Urinary bladder (tissue), 4 donors: Measurements from ENCODE around the gene STK32B. TPM values are rescaled to one million over a fixed set of nuclear protein-coding genes. Genes with fewer than 3 reads are reported as not detected.
A peak's percentile ranks its signal among the peaks of the same experiment; 100 is the strongest.

Experiments
- DNase-seq: peaks from one replicate; pipeline ENCODE4 v3.0.0-alpha.2; 2015; ENCODE audit errors: extremely low spot score
- H3K27ac ChIP-seq: one replicate; pipeline ENCODE4 v1.5.1; 2013; ENCODE audit warnings: low read depth, mild to moderate bottlenecking, moderate library complexity
- H3K36me3 ChIP-seq: one replicate; pipeline ENCODE4 v1.6.1; 2013; ENCODE audit warnings: mild to moderate bottlenecking, moderate library complexity; ENCODE audit not compliant: insufficient read depth
- H3K4me1 ChIP-seq: one replicate; pipeline ENCODE4 v1.6.1; 2013; ENCODE audit warnings: mild to moderate bottlenecking, moderate library complexity; ENCODE audit not compliant: insufficient read depth
- H3K4me3 ChIP-seq: one replicate; pipeline ENCODE4 v1.5.1; 2013; ENCODE audit warnings: low read depth, low read length
- WGBS: extraction: QIAGEN DNeasy Blood & Tissue Kit; methylation state at CpG from one replicate; pipeline ENCODE4 v1.1.7; 2013; 5-methylcytosine and 5-hydroxymethylcytosine counted together
- polyA plus RNA-seq: library from polyadenylated mRNA; stranded (reverse); fragments of 200-250 nt; gene quantifications from one replicate; pipeline ENCODE4 v1.2.3, GENCODE V29; 2013
- total RNA-seq: library from RNA; depleted of rRNA; stranded (reverse); fragments of >200 nt; gene quantifications from one replicate; pipeline ENCODE4 v1.2.3, GENCODE V29; 2014
- donor health status: healthy with polysubstance abuse.
- donor health status: healthy.

Gene STK32B
- total and polyA plus RNA-seq, 2 donors: 2.1 to 12.1 TPM

DNA sequence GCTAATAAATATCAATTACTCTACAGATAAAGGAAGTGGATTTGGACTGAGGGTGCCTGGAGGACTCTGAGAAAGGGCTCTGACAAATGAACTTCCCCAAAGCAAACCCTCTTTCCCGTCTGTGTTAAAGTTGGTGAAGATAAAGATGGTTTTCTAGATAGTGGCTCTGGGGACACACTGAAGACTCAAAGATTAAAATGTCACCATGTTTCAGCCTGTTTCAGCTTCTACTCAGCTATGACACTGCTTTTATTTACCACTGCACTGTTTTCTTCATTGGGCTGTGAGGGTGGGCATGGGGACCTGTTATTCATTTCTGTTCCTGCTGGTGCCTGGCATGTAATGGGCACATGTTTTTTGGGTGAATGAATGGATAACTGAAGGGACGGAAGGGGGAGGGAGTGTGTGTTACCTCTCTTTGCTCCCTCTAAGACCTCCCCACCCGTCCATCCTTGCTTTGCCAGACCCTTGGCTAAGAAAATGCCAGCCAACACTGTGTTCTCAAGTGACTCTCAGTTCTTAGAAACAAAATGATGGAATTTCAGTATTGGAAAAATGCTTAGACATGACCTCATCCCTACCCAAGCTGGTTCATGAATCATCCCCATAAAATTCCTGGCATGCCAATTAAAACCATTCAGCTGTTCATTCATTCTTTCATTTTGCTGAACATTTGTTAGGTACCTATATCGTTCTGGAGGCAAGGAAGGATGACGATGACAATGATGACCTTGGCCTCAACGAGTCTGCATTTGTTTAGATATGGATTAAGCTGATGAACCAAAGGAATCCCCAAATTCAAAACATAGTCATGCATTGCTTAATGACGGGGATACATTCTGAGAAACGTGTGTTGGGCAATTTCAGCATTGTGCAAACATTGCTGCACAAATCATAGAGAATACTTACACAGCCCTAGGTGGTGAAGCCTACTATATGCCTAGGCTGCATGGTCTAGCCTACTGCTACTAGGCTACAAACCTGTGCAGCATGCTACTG, 13.4 kb upstream of the STK32B start:
- 32% methylated on average over 8 of the region's 8 CpGs for WGBS
- no peak overlapping the region for H3K4me3 ChIP-seq
- no peaks in the 10 kb centered on the region for H3K4me1 ChIP-seq
- H3K27ac ChIP-seq: no peak overlapping the region
- DNase-seq: no peak
- H3K36me3 ChIP-seq: no peaks in the 10 kb centered on the region

GRCh38 chr4:5039800-5040199, 11.5 kb upstream of the STK32B start:
- H3K27ac ChIP-seq: no peak overlapping the region
- H3K4me1 ChIP-seq: no peaks in the 10 kb centered on the region
- no peaks in the 10 kb centered on the region for H3K36me3 ChIP-seq
- no peak overlapping the region for H3K4me3 ChIP-seq
- DNase-seq: no peak
- WGBS: 94% methylated on average over 7 of the region's 7 CpGs

DNA sequence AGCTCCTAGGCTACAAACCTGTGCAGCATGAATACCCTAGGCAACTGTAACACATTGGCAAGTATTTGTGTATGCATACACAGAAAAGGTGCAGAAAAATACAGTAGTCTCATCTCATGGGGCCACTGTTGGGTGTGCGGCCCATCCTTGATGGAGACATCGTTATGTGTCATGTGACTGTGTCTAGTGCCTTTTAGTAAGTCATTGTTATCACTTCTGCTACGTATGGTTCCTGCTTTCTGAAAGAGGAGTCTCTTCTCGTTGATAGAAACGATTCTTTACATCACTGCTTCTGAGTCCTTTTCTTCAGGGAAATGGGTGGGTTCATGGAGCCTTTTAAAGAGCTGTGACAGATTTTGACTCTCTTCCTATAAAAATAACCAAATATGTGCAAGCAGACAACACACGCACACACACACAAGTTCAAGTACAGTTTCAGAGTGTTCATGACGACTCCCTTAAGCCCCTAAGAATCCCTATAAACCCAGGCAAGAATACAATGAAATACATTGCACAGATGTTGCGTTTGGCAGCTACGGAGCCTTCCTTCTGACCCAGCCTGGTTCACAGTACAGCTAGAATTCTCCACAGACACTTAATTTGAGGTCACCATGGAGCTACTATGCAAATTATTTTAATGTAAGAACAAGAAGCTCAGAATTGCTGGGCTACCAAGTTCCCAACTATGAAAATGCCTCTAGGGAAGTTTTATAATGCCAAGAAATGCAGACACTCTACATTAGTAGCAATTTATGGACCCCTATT, 10.2 kb upstream of the STK32B start:
- 31% methylated on average over 9 of the region's 9 CpGs for WGBS
- H3K36me3 ChIP-seq: no peaks in the 10 kb centered on the region
- H3K27ac ChIP-seq: no peak overlapping the region
- DNase-seq: peak; percentile 79
- no peaks in the 10 kb centered on the region for H3K4me1 ChIP-seq
- H3K4me3 ChIP-seq: no peak overlapping the region

DNA sequence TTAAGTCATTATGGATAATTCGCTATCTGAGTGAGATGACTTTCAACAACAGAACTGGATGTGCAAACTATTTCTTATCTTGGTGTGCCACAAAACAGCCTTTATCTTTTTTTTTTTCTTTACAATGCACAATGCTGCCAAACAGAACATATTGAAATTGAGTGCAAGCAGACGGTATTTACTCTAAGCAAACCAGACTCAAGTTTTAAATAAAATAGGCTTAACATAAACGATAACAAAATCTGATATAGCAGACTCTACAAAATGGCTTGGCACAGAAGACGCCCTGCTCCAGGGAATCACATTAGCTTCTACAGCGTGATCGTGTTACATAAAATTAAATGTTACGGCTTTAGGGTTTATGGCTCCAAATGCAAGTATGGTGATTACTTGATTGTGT, 9.6 kb upstream of the STK32B start:
- WGBS: 29% methylated on average over 7 of the region's 7 CpGs
- Histone ChIP-seq H3K36me3 (no peaks in the 10 kb centered on the region), H3K27ac (no peak overlapping the region), H3K4me3 (no peak overlapping the region), H3K4me1 (no peaks in the 10 kb centered on the region)
- peak; percentile 43 for DNase-seq

DNA sequence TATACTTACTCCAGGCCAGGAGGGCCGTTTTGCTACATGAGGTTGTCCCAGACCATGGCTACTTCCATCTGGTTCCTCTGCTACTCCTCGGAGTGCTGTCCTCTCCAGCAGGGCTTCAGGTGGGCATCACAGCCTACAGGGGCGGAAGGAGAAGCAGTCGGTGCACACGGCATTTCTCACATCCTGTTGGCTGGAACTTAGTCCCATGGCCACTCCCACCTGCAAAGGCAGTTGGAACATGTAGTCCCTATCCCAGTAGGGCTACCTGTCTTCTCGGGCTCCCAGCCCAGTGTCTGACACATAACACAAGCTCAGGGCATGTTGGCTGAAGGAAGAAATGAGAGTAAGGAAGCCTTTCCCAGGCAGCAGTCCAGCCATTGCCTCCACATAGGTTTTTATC, 7.7 kb upstream of the STK32B start:
- Histone ChIP-seq H3K27ac (no peak overlapping the region), H3K4me1 (no peaks in the 10 kb centered on the region), H3K4me3 (no peak overlapping the region), H3K36me3 (no peaks in the 10 kb centered on the region)
- WGBS: 69% methylated on average over 6 of the region's 6 CpGs
- no peak for DNase-seq

DNA sequence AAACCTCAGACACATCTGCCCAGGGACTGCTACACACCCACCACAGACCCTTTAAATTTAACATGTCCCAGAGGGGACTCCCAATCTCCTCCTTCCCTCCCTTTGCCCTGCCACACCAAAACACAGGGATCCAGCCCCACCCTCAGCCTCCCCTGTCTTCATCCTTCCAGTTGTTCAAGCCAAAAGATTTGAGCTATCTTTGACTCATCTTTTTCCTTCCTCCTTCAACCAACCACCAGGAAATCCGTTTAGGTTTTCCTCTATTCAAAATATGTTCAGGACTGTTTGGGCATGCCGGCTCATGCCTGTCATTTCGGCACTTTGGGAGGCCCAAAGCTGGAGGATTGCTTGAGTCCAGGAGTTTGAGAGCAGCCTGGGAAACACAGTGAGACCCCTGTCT, 6.9 kb upstream of the STK32B start:
- no peaks in the 10 kb centered on the region for H3K4me1 ChIP-seq
- H3K27ac ChIP-seq: no peak overlapping the region
- H3K36me3 ChIP-seq: no peaks in the 10 kb centered on the region
- H3K4me3 ChIP-seq: no peak overlapping the region
- 71% methylated on average over 3 of the region's 3 CpGs for WGBS
- no peak for DNase-seq

DNA sequence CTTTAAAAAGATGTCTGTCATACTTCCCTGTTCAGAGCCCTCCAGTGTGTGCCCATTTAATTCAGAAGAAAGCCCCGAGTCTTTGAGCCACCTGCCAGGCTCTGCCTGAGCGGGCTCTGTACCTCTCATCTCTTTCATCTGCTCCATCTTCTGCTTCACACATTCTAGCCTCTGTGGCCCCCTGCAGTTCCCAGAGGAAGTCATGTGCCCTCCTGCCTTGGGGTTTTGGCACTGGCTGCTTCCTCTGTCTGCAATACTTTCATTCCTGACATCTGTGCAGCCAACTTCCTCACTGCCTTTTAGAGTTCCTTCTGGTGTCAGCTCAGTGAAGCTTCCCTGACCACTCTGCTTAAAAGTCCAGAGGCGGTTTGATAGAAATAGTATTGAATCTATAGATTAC, 6.2 kb upstream of the STK32B start:
- H3K4me1 ChIP-seq: no peaks in the 10 kb centered on the region
- H3K4me3 ChIP-seq: no peak overlapping the region
- whole genome bisulfite sequencing: 76% methylated on average over 3 of the region's 3 CpGs
- no peaks in the 10 kb centered on the region for H3K36me3 ChIP-seq
- H3K27ac ChIP-seq: no peak overlapping the region
- no peak for DNase-seq

DNA sequence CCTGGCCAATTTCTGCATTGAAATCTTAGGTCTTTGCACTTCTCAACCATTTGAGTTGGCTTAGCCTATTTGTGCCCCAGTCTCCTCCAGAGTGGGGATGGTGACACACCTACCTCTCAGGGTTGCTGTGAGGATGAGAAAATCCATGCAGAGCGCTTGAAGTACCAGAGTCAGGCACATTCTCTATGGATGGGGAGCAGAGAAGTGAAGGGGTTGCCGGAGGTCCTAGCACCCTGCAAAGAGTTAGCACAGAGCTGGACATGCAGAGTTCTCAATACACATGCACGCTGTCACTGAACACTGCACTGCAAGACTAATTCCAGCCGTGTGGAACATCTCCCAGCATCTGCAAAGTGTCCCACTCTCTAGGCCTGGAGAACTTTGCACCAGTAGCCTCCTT, 2.6 kb upstream of the STK32B start:
- Histone ChIP-seq H3K36me3 (no peaks in the 10 kb centered on the region), H3K4me3 (no peak overlapping the region), H3K27ac (no peak overlapping the region), H3K4me1 (no peaks in the 10 kb centered on the region)
- no peak for DNase-seq
- 87% methylated on average over 4 of the region's 4 CpGs for WGBS

DNA sequence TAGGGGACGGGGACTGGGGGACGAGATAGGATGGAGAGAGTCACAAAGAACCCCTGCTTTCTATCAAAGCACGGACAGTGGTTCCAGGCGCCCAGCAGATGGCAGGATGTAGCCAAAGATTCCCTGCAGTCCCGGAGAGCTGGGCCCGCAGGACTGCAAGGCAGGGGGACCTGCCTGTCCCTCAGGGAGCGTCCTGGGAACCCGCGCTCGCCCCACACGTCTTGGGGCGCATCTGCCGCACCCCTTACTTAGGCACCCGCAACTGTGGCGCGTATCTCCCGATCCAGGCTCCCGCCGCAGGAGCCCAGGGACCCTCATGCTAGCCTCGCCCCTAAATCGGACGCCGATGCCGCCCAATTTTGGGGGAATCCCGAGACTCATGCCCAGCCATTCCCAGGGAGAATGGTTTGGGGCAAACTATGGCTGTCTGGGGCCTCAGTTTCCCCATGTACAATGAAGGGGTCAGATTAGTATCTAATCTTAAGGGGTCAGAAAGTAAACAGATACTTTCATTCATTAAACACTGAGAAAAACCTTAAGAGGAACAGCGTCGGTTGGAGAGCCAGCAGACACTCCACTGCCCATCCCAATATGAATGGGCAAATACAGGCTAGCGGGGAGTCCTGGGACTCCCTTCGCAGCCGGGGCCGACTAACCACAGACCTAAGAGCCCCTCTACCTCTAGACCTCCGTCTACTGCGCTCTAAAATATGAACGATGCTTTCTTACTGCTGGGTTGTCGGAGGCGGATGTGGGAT, 581 bp upstream of the STK32B start:
- WGBS: under 1% methylated on average over 36 of the region's 36 CpGs
- Histone ChIP-seq H3K4me1 (no peaks in the 10 kb centered on the region), H3K4me3 (peak overlapping the region; percentile 46), H3K36me3 (no peaks in the 10 kb centered on the region), H3K27ac (no peak overlapping the region)
- DNase-seq: no peak

- Histone ChIP-seq H3K4me3 (peak overlapping the region; percentile 46), H3K27ac (no peak overlapping the region), H3K36me3 (no peaks in the 10 kb centered on the region), H3K4me1 (no peaks in the 10 kb centered on the region)
- WGBS: 8% methylated on average over 18 of the region's 18 CpGs
- DNase-seq: no peak
Measured at GRCh38 chr4:5052204-5052702, 973 bp downstream of the STK32B start.

DNA sequence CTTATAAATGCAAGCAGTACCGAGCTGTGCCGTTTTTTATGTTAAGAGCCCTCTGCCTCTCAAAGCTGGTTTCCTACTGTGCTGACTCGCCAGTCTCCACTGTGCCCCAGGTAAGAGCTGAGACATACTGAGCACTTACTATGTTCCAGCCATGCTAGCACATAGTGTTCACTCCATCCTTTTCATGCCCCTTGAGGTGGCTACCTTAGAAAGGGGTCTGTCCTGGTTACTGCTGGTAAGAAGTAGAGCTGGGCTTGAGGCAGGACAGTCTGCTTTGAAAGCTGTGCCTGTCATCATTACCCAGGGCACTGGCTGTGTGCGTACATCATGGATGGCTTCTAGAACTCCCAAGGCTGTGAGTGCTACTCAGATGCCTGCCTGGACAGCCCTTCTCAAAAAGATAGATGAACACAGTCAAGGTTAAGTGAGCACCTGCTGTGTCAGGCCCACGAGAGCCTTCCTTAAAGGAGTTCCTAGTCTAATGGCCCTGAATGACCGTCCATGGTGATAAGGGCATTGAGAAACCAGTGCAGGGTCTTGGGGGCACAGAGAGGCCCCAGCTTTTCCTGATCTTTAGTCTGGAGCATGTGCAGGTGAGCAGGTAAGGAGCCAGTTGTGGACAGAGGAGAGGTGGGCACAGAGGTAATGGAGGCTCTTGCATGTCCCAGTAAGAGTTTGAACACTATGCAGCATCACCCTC, 1.6 kb downstream of the STK32B start:
- Histone ChIP-seq H3K4me3 (no peak overlapping the region), H3K27ac (no peak overlapping the region)

GRCh38 chr4:5054532-5054931, 3.3 kb downstream of the STK32B start:
- H3K4me3 ChIP-seq: no peak overlapping the region
- no peaks in the 10 kb centered on the region for H3K4me1 ChIP-seq
- H3K36me3 ChIP-seq: no peaks in the 10 kb centered on the region
- no peak for DNase-seq
- WGBS: 81% methylated on average over 5 of the region's 5 CpGs
- no peak overlapping the region for H3K27ac ChIP-seq

More for the DNA sequence above, 1.6 kb downstream of the STK32B start:
- Histone ChIP-seq H3K4me1 (no peaks in the 10 kb centered on the region), H3K36me3 (no peaks in the 10 kb centered on the region)
- DNase-seq: no peak
- 73% methylated on average over 6 of the region's 6 CpGs for WGBS

DNA sequence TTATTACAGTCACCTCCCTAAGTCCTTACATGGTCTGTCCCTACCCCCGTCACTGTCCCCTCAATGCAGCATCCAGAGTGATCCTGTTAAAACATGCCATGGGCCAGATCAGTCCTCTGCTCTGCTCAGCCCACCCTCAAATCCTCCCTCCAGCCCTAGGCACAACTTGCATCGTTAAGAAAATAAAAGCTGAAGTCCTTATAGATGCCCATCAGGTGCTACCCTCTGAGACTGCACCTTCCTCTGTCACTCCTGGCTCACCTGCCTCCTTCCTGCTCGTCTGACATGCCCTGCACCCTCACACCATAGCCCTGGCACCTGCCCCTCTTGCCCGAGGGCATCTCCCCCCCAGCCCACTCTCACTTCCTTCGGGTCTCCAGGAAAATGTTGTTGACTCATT, 4.1 kb downstream of the STK32B start:
- WGBS: 61% methylated on average over 5 of the region's 5 CpGs
- no peak overlapping the region for H3K27ac ChIP-seq
- H3K4me3 ChIP-seq: no peak overlapping the region
- H3K4me1 ChIP-seq: no peaks in the 10 kb centered on the region
- no peak for DNase-seq
- no peaks in the 10 kb centered on the region for H3K36me3 ChIP-seq
